ENCODE measurements around the gene AQP6.

DNA sequence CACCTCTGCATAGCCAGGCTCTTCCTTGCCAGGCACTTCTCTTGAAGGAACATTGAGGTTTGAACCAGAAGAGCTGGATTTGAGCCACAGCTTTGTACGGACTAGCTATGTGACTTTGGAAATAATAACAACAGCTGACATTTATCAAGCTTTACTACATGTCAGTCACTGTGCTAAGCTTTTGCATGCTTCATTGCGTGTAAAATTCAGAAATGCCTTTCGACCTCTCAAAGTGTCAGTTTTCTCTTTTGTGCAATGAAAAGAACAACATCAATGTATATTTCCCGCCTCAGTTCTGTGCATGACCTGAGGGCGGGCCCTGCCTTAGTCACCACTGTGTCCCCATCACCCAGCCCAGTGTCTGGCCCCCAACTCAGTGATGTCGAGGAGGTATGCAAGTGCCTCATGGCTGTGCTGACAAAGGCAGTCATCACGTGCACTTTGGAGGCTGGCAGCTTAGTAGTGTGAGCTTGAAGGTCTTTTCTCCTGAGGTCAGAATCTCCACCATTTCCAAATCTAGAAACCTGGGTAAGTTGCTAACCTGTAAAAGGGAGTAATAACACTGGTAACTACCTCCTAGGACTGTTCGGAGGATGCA is 40.1 kb upstream of the AQP6 start:
- TF ChIP-seq POLR2AphosphoS5 (IDR thresholded peaks at IDR 0.05; ENCODE audit: low read depth, low read length), result no peak
- TF ChIP-seq, protein P1, sequence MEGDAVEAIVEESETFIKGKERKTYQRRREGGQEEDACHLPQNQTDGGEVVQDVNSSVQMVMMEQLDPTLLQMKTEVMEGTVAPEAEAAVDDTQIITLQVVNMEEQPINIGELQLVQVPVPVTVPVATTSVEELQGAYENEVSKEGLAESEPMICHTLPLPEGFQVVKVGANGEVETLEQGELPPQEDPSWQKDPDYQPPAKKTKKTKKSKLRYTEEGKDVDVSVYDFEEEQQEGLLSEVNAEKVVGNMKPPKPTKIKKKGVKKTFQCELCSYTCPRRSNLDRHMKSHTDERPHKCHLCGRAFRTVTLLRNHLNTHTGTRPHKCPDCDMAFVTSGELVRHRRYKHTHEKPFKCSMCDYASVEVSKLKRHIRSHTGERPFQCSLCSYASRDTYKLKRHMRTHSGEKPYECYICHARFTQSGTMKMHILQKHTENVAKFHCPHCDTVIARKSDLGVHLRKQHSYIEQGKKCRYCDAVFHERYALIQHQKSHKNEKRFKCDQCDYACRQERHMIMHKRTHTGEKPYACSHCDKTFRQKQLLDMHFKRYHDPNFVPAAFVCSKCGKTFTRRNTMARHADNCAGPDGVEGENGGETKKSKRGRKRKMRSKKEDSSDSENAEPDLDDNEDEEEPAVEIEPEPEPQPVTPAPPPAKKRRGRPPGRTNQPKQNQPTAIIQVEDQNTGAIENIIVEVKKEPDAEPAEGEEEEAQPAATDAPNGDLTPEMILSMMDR (IDR thresholded peaks at IDR 0.05), result no peak
- TF ChIP-seq, protein P2, sequence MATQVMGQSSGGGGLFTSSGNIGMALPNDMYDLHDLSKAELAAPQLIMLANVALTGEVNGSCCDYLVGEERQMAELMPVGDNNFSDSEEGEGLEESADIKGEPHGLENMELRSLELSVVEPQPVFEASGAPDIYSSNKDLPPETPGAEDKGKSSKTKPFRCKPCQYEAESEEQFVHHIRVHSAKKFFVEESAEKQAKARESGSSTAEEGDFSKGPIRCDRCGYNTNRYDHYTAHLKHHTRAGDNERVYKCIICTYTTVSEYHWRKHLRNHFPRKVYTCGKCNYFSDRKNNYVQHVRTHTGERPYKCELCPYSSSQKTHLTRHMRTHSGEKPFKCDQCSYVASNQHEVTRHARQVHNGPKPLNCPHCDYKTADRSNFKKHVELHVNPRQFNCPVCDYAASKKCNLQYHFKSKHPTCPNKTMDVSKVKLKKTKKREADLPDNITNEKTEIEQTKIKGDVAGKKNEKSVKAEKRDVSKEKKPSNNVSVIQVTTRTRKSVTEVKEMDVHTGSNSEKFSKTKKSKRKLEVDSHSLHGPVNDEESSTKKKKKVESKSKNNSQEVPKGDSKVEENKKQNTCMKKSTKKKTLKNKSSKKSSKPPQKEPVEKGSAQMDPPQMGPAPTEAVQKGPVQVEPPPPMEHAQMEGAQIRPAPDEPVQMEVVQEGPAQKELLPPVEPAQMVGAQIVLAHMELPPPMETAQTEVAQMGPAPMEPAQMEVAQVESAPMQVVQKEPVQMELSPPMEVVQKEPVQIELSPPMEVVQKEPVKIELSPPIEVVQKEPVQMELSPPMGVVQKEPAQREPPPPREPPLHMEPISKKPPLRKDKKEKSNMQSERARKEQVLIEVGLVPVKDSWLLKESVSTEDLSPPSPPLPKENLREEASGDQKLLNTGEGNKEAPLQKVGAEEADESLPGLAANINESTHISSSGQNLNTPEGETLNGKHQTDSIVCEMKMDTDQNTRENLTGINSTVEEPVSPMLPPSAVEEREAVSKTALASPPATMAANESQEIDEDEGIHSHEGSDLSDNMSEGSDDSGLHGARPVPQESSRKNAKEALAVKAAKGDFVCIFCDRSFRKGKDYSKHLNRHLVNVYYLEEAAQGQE (IDR thresholded peaks at IDR 0.05; ENCODE audit: insufficient read depth in 1 of 2, low read depth in 2 of 2, low read length in 1 of 2), result no peak

Measured in Panc1 (cell line).